HCT116 (cell line): ENCODE measurements around the gene DMBX1. TPM values are rescaled to one million over a fixed set of nuclear protein-coding genes. Genes with fewer than 3 reads are reported as not detected.

ENCODE experiments used
- ATAC-seq: fragments of 200-7000 bp; cut with Tn5 transposase; 2 replicates; pipeline ENCODE4 v1.9.1; 2020; ENCODE audit warnings: mild to moderate bottlenecking, moderate library complexity
- BruUV-seq: library from RNA; stranded (reverse); fragments of 400-500 nt; replicated peaks from 2 replicates; lab custom pipeline; 2021; lab: Mats Ljungman, UMichigan
- CTCF ChIA-PET: fragments of 300-600 bp; sonication (Branson Sonifier 250); formaldehyde crosslinking; loops from one replicate; lab custom pipeline; 2021; ENCODE audit warnings: antibody characterized with exemption; lab: Charles Lee
- POLR2A ChIA-PET: fragments of 300-600, 350-600 bp; sonication (Branson Sonifier 250); formaldehyde crosslinking; loops from one replicate; lab custom pipeline; 2021; ENCODE audit warnings: antibody characterized with exemption; lab: Charles Lee
- RAD21 ChIA-PET, 2 experiments: fragments of 300-600 bp; sonication (Branson Sonifier 250); formaldehyde crosslinking; loops; one replicate each; lab custom pipeline; 2023; ENCODE audit warnings: low total read pairs in 2 of 2; ENCODE audit not compliant: uncharacterized antibody in 2 of 2, unreplicated experiment in 2 of 2, low non-redundant PET in 1 of 2; lab: Charles Lee
- DNase-seq: peaks from one replicate; pipeline ENCODE4 v3.0.0-alpha.2; 2010; ENCODE audit warnings: low read depth, low spot score
- H2AFZ ChIP-seq: fragments of 200-600 bp; shearing (Covaris generic), sonication (generic); 2 replicates; pipeline ENCODE4 v1.6.1; 2017; ENCODE audit warnings: low read depth, mixed run types, mixed read lengths, antibody characterized with exemption, low read length; ENCODE audit not compliant: poor library complexity, severe bottlenecking
- H3K27ac ChIP-seq: 2 replicates; pipeline ENCODE4 v1.5.1; 2012; ENCODE audit warnings: low read depth, low read length
- H3K27me3 ChIP-seq: fragments of 200-600 bp; sonication (generic); 2 replicates; pipeline ENCODE4 v1.6.1; 2016; ENCODE audit warnings: mixed run types, low read length, mixed read lengths; ENCODE audit not compliant: insufficient read depth
- H3K36me3 ChIP-seq, 2 experiments: fragments of 200-500 bp in 1 of 2; fragments of 200-600 bp in 1 of 2; sonication (Bioruptor generic) in 1 of 2; sonication (generic) in 1 of 2; 2 replicates each; pipeline versions ENCODE4 v1.5.1 to v1.6.1; 2014 to 2016; ENCODE audit warnings: low read length in 2 of 2, inconsistent platforms in 1 of 2, mixed read lengths in 1 of 2, mixed run types in 1 of 2; ENCODE audit not compliant: insufficient read depth in 2 of 2, control insufficient read depth in 1 of 2
- H3K4me1 ChIP-seq, 2 experiments: fragments of 200-600 bp in 1 of 2; sonication (generic) in 1 of 2; 2 replicates each; pipeline versions ENCODE4 v1.5.1 to v1.6.1; 2012 to 2017; ENCODE audit warnings: low read length in 2 of 2, inconsistent platforms in 1 of 2, mild to moderate bottlenecking in 1 of 2, mixed read lengths in 1 of 2, mixed run types in 1 of 2, moderate library complexity in 1 of 2; ENCODE audit not compliant: insufficient read depth in 2 of 2, control insufficient read depth in 1 of 2
- H3K4me2 ChIP-seq: fragments of 200-600 bp; sonication (generic); 2 replicates; pipeline ENCODE4 v1.6.1; 2017; ENCODE audit warnings: mixed run types, low read length, mixed read lengths
- H3K4me3 ChIP-seq, 2 experiments: fragments of 200-600 bp in 1 of 2; sonication (generic) in 1 of 2; replicated peaks in 1 of 2; 2 replicates each; pipeline ENCODE4 v1.5.1; 2011 to 2016; ENCODE audit warnings: low read length in 2 of 2, control low read depth in 1 of 2, low read depth in 1 of 2, mild to moderate bottlenecking in 1 of 2, mixed read lengths in 1 of 2, mixed run types in 1 of 2
- H3K79me2 ChIP-seq: fragments of 200-600 bp; sonication (generic); 2 replicates; pipeline ENCODE4 v1.6.1; 2017; ENCODE audit warnings: mild to moderate bottlenecking, mixed run types, low read length, moderate library complexity, mixed read lengths; ENCODE audit not compliant: insufficient read depth
- H3K9ac ChIP-seq: fragments of 200-600 bp; sonication (generic); 2 replicates; pipeline ENCODE4 v1.6.1; 2016; ENCODE audit warnings: low read length, mixed read lengths
- H3K9me2 ChIP-seq: fragments of 200-600 bp; sonication (generic), shearing (Covaris generic); 2 replicates; pipeline ENCODE4 v1.6.1; 2017; ENCODE audit warnings: mixed run types, mild to moderate bottlenecking, moderate library complexity; ENCODE audit not compliant: insufficient read depth
- H3K9me3 ChIP-seq, 2 experiments: fragments of 200-500 bp in 1 of 2; fragments of 200-600 bp in 1 of 2; sonication (Bioruptor generic) in 1 of 2; sonication (generic) in 1 of 2; 2 replicates each; pipeline ENCODE4 v1.6.1; 2014 to 2017; ENCODE audit warnings: low read length in 2 of 2, mixed read lengths in 2 of 2, inconsistent platforms in 1 of 2, low read depth in 1 of 2, mild to moderate bottlenecking in 1 of 2, mixed run types in 1 of 2, moderate library complexity in 1 of 2; ENCODE audit not compliant: control insufficient read depth in 1 of 2, insufficient read depth in 1 of 2
- H4K20me1 ChIP-seq: fragments of 200-600 bp; sonication (generic), shearing (Covaris generic); 2 replicates; pipeline ENCODE4 v1.6.1; 2017; ENCODE audit warnings: mixed run types, mild to moderate bottlenecking, moderate library complexity; ENCODE audit not compliant: insufficient read depth
- EGR1 ChIP-seq: IDR thresholded peaks from 2 replicates; pipeline ENCODE4 v1.6.1; 2012; ENCODE audit warnings: low read depth
- FOSL1 ChIP-seq: IDR thresholded peaks from 2 replicates; pipeline ENCODE4 v1.6.1; 2012; ENCODE audit warnings: low read depth
- SIN3A ChIP-seq: IDR thresholded peaks from 2 replicates; pipeline ENCODE4 v1.6.1; 2012; ENCODE audit warnings: low read depth
- SRF ChIP-seq: IDR thresholded peaks from 2 replicates; pipeline ENCODE4 v1.6.1; 2012; ENCODE audit warnings: low read depth
- TCF7L2 ChIP-seq: IDR thresholded peaks from 2 replicates; pipeline ENCODE4 v1.7.0; 2011; ENCODE audit warnings: borderline replicate concordance, inconsistent platforms; ENCODE audit not compliant: insufficient read depth, insufficient read length; ENCODE audit errors: extremely low read depth
- YY1 ChIP-seq: IDR thresholded peaks from 2 replicates; pipeline ENCODE4 v1.6.1; 2011; ENCODE audit warnings: low read length, low read depth, moderate library complexity, mild to moderate bottlenecking; ENCODE audit not compliant: insufficient replicate concordance; ENCODE audit errors: extremely low read depth
- intact Hi-C: fragments of 100-400 bp; cut with micrococcal nuclease; formaldehyde crosslinking; loops from 2 replicates; pipeline ENCODE4 v1.10.0; 2022
- total RNA-seq: library from RNA; stranded (reverse); gene quantifications from one replicate; pipeline ENCODE4 v1.2.1, GENCODE V29; 2021; ENCODE audit not compliant: unreplicated experiment
- TF ChIP-seq, protein P1 (sequence below): IDR thresholded peaks from 2 replicates; pipeline ENCODE4 v1.6.1; 2012
- TF ChIP-seq, protein P2 (sequence below): IDR thresholded peaks from 2 replicates; pipeline ENCODE4 v1.6.1; 2012

DMBX1 gene
- total RNA-seq, 1 experiment from 2014 or later: 4.3 TPM

DNA sequence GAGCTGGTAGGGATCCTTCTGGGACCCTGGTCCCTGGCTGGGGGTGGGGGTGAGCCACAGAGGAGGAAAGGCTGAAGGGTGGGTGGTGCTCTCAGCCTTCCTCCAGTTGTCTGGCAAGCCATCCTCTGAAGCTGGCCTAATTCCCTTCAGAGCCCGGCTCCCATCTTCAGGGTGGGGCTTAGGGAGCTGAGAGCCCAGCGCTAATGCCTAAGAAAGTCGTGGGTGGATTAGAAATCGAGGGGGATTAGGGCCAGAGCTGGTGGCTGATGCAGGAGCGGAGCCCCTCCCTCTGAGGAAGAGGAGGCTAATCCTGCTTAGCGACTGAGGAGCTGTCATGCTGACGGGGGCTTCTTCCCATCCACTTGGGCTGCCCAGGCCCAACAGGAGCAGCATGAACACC lies 30.8 kb upstream of the DMBX1 start:
- CTCF ChIA-PET: interaction anchor here (0.9 kb wide), 1 partner anchor 12 kb away, joined by 3 read pairs; no protein-coding TSS in a partner anchor
- Histone ChIP-seq H4K20me1 (no peaks in the 10 kb centered on the region), H3K4me2 (no peak overlapping the region), H3K9me3 (no peaks in the 10 kb centered on the region), H3K79me2 (no peaks in the 10 kb centered on the region), H3K36me3 (no peaks in the 10 kb centered on the region), H2AFZ (no peak overlapping the region), H3K9me2 (no peaks in the 10 kb centered on the region), H3K4me3 (no peak overlapping the region), H3K9ac (no peak overlapping the region), H3K27ac (no peak overlapping the region), H3K27me3 (no peaks in the 10 kb centered on the region), H3K4me1 (peaks cover 0 to 10% of the 10 kb centered on the region in 2 experiments; a peak in 2 of 4 replicates)
- DNase-seq (no peak), ATAC-seq (no peak)
- BruUV-seq: no TSS peak
- RAD21 ChIA-PET: no interaction called here
- intact Hi-C loops: no loop called here
- TF ChIP-seq EGR1 (no peak), SRF (no peak), SIN3A (no peak)
- TF ChIP-seq, protein P1, sequence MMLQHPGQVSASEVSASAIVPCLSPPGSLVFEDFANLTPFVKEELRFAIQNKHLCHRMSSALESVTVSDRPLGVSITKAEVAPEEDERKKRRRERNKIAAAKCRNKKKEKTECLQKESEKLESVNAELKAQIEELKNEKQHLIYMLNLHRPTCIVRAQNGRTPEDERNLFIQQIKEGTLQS: no peak
- TF ChIP-seq, protein P2, sequence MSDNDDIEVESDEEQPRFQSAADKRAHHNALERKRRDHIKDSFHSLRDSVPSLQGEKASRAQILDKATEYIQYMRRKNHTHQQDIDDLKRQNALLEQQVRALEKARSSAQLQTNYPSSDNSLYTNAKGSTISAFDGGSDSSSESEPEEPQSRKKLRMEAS: no peak
- POLR2A ChIA-PET: no interaction called here

DNA sequence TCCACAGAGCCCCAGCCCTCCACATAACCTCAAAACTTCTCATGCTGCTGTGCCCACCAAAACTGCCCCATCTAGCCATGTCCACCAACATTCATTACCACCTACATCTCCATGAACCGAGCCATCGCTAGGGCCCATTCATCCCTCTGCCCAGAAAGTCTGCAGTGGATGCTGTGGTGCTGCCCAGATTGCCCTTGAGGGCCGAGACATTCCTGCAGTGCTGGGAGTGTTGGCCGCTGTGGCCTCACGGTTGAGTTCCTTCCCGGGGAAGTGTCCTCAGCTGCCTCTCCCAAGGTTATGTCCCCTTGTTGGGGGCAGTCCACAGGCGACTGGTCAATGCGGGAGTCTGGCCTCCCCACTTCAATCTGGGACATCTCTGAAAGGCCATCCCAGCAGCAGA lies 30.3 kb upstream of the DMBX1 start:
- Histone ChIP-seq H3K27ac (no peak overlapping the region), H3K36me3 (no peaks in the 10 kb centered on the region), H3K9me2 (no peaks in the 10 kb centered on the region), H3K9ac (no peak overlapping the region), H3K9me3 (no peaks in the 10 kb centered on the region), H3K4me1 (peaks cover 0 to 10% of the 10 kb centered on the region in 2 experiments; a peak in 2 of 4 replicates), H2AFZ (no peak overlapping the region), H4K20me1 (no peaks in the 10 kb centered on the region), H3K27me3 (no peaks in the 10 kb centered on the region), H3K4me2 (no peak overlapping the region), H3K79me2 (no peaks in the 10 kb centered on the region), H3K4me3 (no peak overlapping the region)
- ChIA-PET RAD21 (no interaction called here), POLR2A (no interaction called here), CTCF (interaction anchor here (0.9 kb wide), 1 partner anchor 13 kb away, joined by 3 read pairs; no protein-coding TSS in a partner anchor)
- DNase-seq (no peak), ATAC-seq (no peak)
- no peak for TF ChIP-seq TCF7L2
- TF ChIP-seq YY1: no peak
- TF ChIP-seq SIN3A: no peak
- TF ChIP-seq FOSL1: no peak
- intact Hi-C loops: no loop called here
- BruUV-seq: no TSS peak
